Calu3 (cell line): ENCODE measurements around the gene SNAPC3. TPM values are rescaled to one million over a fixed set of nuclear protein-coding genes. Genes with fewer than 3 reads are reported as not detected.

Source experiments
- BruUV-seq: library from RNA; stranded (reverse); fragments of 400-500 nt; replicated peaks from 2 replicates; lab custom pipeline; 2021; lab: Mats Ljungman, UMichigan
- CTCF ChIA-PET: fragments of 300-600 bp; sonication (Branson Sonifier 250); formaldehyde crosslinking; loops from one replicate; lab custom pipeline; 2022; ENCODE audit warnings: antibody characterized with exemption; lab: Charles Lee
- DNase-seq: peaks from one replicate; pipeline ENCODE4 v3.0.0; 2022
- H3K27ac Mint-ChIP-seq: one replicate; pipeline ENCODE4 v1.8.0; 2022; ENCODE audit warnings: mixed read lengths; ENCODE audit not compliant: unreplicated experiment
- H3K27me3 Mint-ChIP-seq: one replicate; pipeline ENCODE4 v1.8.0; 2022; ENCODE audit warnings: mixed read lengths; ENCODE audit not compliant: unreplicated experiment
- H3K36me3 Mint-ChIP-seq: one replicate; pipeline ENCODE4 v1.8.0; 2022; ENCODE audit warnings: mild to moderate bottlenecking, moderate library complexity, mixed read lengths; ENCODE audit not compliant: insufficient read depth, unreplicated experiment
- H3K4me1 Mint-ChIP-seq: one replicate; pipeline ENCODE4 v1.8.0; 2022; ENCODE audit warnings: mild to moderate bottlenecking, low read depth, mixed read lengths; ENCODE audit not compliant: unreplicated experiment
- H3K4me3 Mint-ChIP-seq: one replicate; pipeline ENCODE4 v1.8.0; 2022; ENCODE audit warnings: mild to moderate bottlenecking, low read depth, moderate library complexity, mixed read lengths; ENCODE audit not compliant: unreplicated experiment
- H3K9me3 Mint-ChIP-seq: one replicate; pipeline ENCODE4 v1.8.0; 2022; ENCODE audit warnings: low read depth, mixed read lengths; ENCODE audit not compliant: unreplicated experiment
- CTCF ChIP-seq: fragments of 200-600 bp; IDR thresholded peaks from one replicate; pipeline ENCODE4 v1.8.0; 2022; ENCODE audit warnings: antibody characterized with exemption; ENCODE audit not compliant: unreplicated experiment
- intact Hi-C: fragments of 100-400 bp; cut with micrococcal nuclease; formaldehyde crosslinking; loops from one replicate; pipeline ENCODE4 v1.10.0; 2022; ENCODE audit not compliant: unreplicated experiment
- total RNA-seq: library from RNA; stranded (reverse); gene quantifications from 2 replicates; pipeline ENCODE4 v1.2.3, GENCODE V29; 2022

SNAPC3 gene
- total RNA-seq, 1 experiment from 2014 or later = 17.1 TPM

- no TSS peak for BruUV-seq
- H3K36me3 Mint-ChIP-seq = no peaks in the 10 kb centered on the region
- H3K4me3 Mint-ChIP-seq = no peak overlapping the region
- CTCF ChIA-PET = no interaction called here
- H3K27me3 Mint-ChIP-seq = no peaks in the 10 kb centered on the region
- no peak for DNase-seq
- no peaks in the 10 kb centered on the region for H3K9me3 Mint-ChIP-seq
- H3K27ac Mint-ChIP-seq = no peak overlapping the region
- intact Hi-C loops = no loop called here
- peaks cover 20% of the 10 kb centered on the region for H3K4me1 Mint-ChIP-seq
- TF ChIP-seq CTCF = no peak
Observed at GRCh38 chr9:15400281-15400941, 22.3 kb upstream of the SNAPC3 start.

DNA sequence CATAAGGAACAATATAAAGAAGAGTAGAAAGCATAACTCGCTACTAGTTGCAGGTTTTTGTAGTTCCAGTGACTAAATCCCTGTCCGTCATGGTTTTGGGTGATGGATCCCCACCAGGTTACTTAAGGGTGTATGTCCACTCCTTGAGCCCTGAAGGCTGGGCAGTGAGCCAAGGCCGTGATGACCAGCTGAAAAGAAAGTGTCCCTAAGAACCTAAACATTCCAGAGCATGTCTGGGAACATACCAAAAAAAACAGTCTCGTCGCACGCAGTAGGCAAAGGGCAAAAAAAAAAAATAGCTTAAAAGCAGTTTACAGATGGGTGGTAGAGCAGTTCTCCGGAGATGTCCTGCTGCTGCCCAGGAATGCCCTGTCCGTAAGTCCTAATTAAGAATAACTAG lies 21.4 kb upstream of the SNAPC3 start:
- Mint-ChIP-seq H3K27me3 (no peaks in the 10 kb centered on the region), H3K9me3 (no peaks in the 10 kb centered on the region), H3K27ac (no peak overlapping the region), H3K36me3 (no peaks in the 10 kb centered on the region), H3K4me1 (peaks cover 22% of the 10 kb centered on the region), H3K4me3 (no peak overlapping the region)
- no TSS peak for BruUV-seq
- CTCF ChIA-PET = no interaction called here
- intact Hi-C loops = no loop called here
- no peak for TF ChIP-seq CTCF
- DNase-seq = no peak

DNA sequence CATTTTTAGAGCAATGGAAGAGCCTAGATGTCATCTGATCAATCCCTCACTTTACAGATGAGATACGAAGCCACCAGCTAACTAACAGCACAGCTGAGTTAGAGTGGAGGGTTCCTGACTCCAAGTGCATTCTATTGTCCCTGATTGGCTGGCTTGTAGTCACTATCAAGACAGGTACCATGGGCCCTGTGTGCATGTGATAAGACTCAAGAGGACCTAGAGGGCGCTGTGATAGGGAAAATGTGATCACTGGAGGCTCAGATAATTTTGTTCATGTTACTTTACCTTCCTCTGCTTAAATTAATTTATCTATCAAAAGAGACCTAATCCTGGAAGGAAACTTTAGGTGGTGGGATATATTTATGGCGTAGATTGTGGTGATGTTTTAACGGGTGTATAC lies 19.5 kb upstream of the SNAPC3 start:
- no TSS peak for BruUV-seq
- Mint-ChIP-seq H3K27me3 (no peaks in the 10 kb centered on the region), H3K27ac (no peak overlapping the region), H3K4me3 (no peak overlapping the region), H3K4me1 (peaks cover 22% of the 10 kb centered on the region), H3K36me3 (no peaks in the 10 kb centered on the region), H3K9me3 (no peaks in the 10 kb centered on the region)
- CTCF ChIA-PET = no interaction called here
- intact Hi-C loops = no loop called here
- no peak for DNase-seq
- no peak for TF ChIP-seq CTCF

DNA sequence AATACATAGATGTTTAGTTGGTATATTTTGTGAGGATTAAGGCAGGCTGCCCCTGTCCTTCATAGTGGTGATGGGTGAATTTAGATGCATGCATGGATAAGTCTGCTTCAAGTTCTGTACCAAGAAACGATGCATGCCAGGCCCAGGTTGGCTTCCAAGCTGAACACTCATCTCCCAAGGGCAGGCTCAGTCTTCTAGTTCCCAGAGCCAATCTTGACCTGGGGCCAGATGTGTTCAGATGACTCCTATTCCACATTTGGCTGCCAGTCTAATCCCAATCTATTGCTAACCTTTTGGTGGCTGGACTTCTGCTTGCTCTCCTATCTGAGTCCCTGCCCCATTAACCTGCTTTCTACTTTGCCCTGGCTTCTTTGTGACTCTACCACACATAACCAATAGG lies 18.5 kb upstream of the SNAPC3 start:
- BruUV-seq = no TSS peak
- Mint-ChIP-seq H3K36me3 (no peaks in the 10 kb centered on the region), H3K27ac (no peak overlapping the region), H3K27me3 (no peaks in the 10 kb centered on the region), H3K4me1 (peaks cover 22% of the 10 kb centered on the region), H3K4me3 (no peak overlapping the region), H3K9me3 (no peaks in the 10 kb centered on the region)
- TF ChIP-seq CTCF = no peak
- CTCF ChIA-PET = no interaction called here
- intact Hi-C loops = no loop called here
- no peak for DNase-seq
